ENCODE data around the gene PRMT7. TPM values are rescaled to one million over a fixed set of nuclear protein-coding genes. Genes with fewer than 3 reads are reported as not detected.

Gene PRMT7
- total RNA-seq, 1 experiment from 2014 or later, result 92.0 TPM

DNA sequence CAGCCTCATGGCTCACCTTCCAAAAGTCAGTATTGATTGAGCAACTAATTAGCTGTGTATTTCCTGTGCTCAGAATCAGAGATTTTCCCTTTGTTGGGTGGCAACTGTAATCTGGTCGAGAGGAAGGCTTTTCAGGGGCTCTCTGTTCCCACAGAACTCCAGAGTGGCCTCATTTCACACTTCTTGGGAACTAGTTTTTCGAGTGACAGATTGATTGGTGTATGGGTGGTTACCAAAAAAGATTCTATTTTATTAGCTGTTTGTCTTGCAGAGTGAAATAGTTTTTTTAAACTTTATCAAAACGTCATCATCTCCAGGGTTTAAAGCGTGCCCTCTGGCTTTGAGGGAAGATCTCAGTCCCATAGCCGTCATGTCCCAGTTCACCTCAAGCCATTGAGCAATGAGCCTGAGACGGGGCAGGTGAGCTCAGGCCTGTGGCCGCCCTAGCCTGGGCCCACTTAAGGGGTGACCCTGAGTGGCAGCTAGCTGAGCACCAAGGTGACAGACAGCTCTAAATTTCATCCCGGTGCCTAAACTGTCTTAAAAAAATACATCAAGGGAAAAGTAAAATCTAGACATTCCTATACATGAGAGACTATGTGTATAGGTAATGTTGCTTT lies 84.5 kb downstream of the PRMT7 start:
- in situ Hi-C loops (cut with HindIII; ENCODE audit: low pct_unique_long_range_greater_than_20kb, low sequenced_read_pairs), result no loop called here
- no peak for DNase-seq (ENCODE audit: low read depth)

DNA sequence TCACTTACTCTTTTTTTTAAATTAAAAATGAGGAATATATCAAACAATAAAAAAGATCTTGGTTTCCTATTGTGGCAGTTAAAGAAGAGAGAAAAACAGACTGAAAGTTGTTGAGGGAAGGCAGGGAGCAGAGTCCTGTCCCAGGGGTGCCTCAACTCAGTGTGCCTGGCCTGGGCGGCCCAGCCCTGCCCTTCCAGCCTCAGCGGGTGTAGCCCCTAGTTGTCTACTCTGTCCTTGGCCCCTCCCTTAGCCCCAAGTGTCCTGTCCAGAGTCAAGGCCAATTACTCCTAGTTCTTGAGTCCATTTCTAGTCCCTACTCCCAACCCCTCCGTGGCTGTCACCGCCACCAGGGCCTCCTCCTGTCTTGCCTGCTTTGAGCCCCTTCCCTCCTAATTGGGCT lies 85.0 kb downstream of the PRMT7 start:
- in situ Hi-C loops (cut with HindIII; ENCODE audit: low pct_unique_long_range_greater_than_20kb, low sequenced_read_pairs), result no loop called here
- DNase-seq (ENCODE audit: low read depth), result no peak

DNA sequence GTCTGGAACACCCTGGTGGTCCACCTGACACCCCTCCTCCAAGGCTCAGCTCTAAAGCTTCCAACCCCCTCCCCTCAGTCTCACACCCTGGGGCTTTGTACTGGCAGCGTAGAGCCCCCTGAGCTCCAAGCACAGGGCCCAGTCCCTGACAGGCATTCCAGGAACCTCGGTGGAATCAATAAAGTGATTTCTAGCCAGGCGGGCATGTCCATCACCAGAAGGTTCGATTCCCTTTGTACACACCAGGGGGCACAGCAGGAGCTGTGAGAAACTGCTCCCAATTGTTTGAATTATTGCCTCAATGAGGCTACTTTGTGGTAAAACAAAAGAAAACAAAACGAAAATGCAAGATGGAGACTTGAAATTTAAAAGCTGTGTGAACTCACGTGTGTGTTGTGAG lies 85.7 kb downstream of the PRMT7 start:
- no peak for DNase-seq (ENCODE audit: low read depth)
- in situ Hi-C loops (cut with HindIII; ENCODE audit: low pct_unique_long_range_greater_than_20kb, low sequenced_read_pairs), result no loop called here

DNA sequence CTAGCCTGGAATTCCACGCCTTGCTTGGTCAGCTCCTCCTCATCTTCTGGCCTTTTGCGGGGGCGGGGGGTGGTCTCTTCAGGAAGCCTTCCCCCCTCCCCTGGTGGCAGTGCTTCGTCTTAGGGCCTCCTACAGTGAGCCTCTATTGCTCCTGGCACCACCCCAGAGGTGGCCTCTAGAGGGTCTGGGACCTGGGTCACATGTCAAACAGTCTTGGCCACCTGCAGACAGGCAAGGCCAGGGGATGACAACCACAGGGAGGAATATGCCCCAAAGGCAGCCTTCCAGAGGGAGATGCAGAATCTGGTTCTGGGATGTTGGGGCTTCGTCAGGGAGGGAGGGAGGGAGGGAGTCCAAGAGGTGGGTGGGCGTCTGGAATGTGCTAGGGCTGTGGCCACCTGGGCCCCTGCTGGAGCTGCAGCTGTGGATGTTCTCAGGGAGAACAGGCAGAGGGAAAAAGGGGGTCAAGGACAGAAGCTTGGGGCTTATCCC lies 86.9 kb downstream of the PRMT7 start:
- in situ Hi-C loops (cut with HindIII; ENCODE audit: low pct_unique_long_range_greater_than_20kb, low sequenced_read_pairs), result no loop called here
- DNase-seq (ENCODE audit: low read depth), result no peak

DNA sequence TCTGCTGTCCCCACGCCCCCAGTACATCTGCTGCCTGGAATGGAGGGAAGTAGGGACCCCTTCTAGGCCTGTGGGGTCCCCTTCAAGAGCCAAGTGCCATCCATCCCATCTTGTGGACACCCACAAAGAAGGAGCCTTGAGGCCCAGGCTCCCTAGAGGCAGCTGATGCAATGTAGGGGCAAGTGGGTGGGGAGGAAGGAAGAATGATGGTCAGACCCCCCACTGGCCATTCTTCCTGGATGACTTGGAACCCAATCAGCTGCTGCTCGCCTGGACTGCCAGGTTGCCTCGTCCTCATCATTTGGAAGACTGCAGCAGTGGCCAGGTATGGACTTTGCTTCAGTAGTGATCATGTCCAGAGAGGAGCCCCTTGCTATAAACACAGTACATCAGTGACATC lies 88.6 kb downstream of the PRMT7 start:
- in situ Hi-C loops (cut with HindIII; ENCODE audit: low pct_unique_long_range_greater_than_20kb, low sequenced_read_pairs), result no loop called here
- DNase-seq (ENCODE audit: low read depth), result no peak

DNA sequence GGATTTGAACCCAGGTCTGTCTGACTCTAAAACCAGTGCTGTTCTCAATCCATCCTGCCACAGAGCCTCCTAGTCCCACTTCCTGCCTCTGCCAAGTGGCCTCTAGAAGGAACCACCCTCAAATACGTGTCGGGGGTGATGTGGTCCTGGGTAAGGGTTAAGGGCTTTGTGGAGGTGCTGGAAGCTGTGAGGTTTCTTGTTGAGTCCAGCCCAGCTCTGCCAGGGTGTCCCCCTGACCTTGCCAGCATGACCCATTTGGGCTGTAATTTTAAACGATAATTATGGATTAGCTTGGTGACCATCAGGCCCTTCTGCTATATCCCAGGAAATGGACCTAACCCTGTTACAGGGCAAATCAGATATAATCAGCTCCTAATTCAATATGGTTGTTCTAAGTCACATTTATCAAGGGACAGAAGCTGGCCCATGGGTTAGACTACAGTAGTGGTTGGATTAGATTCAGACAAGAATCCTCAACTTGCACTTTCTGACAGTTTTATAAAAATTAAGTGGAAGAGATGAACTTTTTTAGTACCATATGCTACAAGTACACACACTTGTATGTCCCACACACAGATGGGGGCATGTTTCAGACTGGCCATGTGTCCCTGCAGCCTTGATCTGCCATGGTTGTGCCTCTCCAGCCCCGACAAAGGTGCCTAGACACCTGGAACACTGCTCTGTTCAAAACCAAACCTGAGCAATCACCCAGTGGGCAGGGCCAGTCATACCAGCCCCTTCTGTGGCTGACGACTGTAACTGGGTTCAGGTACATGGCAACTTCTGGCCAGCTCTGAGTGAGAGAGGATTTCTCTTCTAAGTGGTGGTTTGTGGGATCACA lies 89.5 kb downstream of the PRMT7 start:
- DNase-seq (ENCODE audit: low read depth), result no peak
- in situ Hi-C loops (cut with HindIII; ENCODE audit: low pct_unique_long_range_greater_than_20kb, low sequenced_read_pairs), result no loop called here

DNA sequence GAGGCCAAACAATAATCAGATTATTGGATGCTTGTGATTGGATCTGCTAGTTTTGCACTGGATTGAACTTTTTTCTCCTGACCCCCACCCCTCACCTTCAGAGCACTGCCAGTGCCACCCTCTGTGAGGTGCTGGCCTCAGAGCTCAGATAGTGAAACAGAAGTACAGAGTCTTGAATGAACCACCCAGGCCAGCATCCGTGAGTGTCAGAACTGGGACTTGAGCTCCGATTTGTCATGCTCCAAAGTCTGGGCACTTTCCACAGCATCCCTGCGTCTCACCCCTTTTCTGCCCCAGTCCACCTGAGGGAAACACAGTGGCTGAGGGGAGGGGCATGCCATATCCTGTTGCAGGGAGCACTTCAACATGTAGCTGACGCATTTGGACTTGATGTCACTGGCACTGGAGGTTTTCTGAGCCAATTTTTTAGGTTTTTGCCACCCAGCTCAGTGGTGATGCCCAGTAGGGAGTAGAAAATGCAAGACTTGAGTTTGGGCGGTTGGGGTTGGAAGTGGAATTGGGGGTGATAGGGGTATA lies 90.2 kb downstream of the PRMT7 start:
- no peak for DNase-seq (ENCODE audit: low read depth)
- in situ Hi-C loops (cut with HindIII; ENCODE audit: low pct_unique_long_range_greater_than_20kb, low sequenced_read_pairs), result no loop called here

DNA sequence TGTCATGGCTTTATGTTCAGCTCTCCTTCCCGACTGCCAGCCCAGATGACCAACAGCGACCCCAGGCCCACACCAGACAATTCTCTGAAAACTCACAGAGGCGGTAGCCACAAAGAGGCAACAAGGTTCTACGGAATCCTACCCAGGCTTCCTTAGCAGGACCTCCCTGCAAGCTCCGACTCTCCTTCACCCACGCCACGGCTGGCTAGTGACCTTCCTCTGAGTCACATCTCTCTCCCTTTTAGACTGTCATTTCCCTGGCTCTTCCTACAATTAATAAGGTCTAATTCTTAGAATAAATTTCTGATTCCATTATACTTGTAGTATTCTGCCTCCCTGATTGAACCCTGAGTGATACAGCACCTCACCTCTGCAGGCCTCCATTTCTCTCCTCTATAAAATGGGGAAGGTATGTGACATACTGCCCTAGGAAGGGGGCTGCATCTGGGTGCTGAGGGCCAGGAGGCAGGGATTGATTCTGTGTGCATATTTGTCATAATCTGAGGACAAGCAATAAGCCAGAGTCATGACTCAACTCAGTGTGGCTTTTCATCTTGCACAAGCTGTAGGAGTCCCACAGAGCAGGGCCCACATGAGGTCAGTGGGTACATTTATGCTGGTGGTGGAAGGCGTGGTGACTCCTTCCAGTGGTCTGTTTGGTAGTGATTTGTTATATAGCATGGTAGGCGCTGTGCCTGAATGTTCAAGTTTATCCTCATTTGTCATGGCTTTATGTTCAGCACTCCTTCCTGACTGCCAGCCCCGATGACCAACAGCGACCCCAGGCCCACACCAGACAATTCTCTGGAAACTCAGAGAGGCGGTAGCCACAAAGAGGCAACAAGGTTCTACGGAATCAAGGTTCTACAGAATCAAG lies 91.3 kb downstream of the PRMT7 start:
- in situ Hi-C loops (cut with HindIII; ENCODE audit: low pct_unique_long_range_greater_than_20kb, low sequenced_read_pairs), result no loop called here

DNA sequence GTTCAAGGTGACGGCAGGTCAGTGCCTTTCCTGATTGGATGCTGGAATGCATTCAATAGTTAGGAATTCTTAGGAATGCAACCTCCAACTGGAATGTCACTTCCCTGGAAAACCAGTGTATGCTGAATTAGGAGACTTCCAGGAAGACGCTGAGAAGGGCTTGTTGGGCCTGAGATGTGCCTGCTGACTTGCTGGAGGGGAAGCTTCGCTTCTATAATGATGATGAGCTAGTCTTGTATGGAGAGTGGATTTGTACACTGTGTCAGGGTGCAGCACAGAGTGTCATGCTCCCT lies 91.9 kb downstream of the PRMT7 start:
- in situ Hi-C loops (cut with HindIII; ENCODE audit: low pct_unique_long_range_greater_than_20kb, low sequenced_read_pairs), result no loop called here
- no peak for DNase-seq (ENCODE audit: low read depth)

More for the DNA sequence above, 91.3 kb downstream of the PRMT7 start:
- no peak for DNase-seq (ENCODE audit: low read depth)

DNA sequence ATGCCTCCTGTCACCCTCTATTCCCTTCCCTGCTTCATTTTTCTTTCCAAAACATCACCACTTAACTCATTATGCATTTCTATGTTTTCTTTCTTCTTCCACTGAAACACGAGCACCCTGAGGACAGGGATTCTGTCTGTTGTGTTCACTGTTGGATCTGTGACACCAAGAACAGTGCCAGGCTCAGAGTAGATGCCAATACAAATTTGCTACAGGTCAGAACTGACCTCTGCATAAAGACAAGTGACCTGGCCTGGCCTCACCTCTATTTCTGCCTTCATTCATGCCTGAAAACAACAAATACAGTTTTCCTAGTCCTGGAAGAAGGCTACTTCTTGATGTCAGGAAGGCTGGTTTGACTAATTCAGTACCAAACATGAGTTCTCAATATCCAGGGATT lies 92.4 kb downstream of the PRMT7 start:
- in situ Hi-C loops (cut with HindIII; ENCODE audit: low pct_unique_long_range_greater_than_20kb, low sequenced_read_pairs), result no loop called here
- DNase-seq (ENCODE audit: low read depth), result no peak

DNA sequence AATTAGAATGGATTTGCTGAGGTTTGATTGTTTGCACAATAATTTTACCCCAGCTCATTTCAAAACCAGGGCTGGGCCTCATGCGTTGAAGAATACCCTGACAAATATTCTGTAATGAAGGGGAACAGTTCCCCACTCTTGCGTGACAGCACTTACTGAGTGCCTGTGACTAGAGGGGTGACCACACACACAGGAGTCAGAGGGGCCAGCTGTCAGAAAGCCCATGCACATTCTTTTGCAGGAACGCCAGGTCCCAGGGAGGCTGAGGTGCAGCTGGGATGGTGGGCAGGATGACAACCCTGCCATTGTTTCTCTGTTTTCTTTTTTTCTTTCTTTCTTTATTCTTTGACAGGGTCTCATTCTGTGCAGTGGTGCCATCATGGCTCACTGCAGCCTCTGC lies 92.9 kb downstream of the PRMT7 start:
- in situ Hi-C loops (cut with HindIII; ENCODE audit: low pct_unique_long_range_greater_than_20kb, low sequenced_read_pairs), result no loop called here

DNA sequence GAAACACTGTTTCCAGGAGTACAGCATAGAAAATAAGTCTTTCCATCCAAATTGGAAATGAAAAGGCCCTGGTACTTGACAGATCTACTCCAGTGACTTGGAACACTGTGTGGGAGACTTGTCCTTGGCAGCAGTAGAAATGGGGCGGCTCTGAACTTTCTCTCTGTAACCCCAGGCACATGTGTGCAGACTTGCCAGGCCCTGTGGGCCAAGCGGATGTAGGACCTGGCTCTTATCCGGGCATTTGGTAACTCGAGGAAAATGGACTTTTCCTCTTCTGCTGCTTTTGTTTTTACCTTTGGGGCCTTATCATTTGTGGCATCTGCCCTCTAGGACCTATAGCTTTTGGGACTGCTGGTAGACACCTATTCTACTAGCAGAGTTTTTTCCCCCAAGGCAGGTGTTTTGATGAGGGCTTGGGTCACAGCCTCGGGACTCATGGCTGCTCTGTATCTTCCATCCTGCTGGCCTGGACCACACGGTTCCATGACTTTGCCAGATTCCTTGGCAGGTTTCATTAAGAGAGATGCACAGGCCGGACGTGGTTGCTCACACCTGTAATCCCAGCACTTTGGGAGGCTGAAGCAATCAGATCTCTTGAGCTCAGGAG lies 94.0 kb downstream of the PRMT7 start:
- DNase-seq (ENCODE audit: low read depth), result no peak
- in situ Hi-C loops (cut with HindIII; ENCODE audit: low pct_unique_long_range_greater_than_20kb, low sequenced_read_pairs), result no loop called here

More for the DNA sequence above, 92.9 kb downstream of the PRMT7 start:
- no peak for DNase-seq (ENCODE audit: low read depth)

DNA sequence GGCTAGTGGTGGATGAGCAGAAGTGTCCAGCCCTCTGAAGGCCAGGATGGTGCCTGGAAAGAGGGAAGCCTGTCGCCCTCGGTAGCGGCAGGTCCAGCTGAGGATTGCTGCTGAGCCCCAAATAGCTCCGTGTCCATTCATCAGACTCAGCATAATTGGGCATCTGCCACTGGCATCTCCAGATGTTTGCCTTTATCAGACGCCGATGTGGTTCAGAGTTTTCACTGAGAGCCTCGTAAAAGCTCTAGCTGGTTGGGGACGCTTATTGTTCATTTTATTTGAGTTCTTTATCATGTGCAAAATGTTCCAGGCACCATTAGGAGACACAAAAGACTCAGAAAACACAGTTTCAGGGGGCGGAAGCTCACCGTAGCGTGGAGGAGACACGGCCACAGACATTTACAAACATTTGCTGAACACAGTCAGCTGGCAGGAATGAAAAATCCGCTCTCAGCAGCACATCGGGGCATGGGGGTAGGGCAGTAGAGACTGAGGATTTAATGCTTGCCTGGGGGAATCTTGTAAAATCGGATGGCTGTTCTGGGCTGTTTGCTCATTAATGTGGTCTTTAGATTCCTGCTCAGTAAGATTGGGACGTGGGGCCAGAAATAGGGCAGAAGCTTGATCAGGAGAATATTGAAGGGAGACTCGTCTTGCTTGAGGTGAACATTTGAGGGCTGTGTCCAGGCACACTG lies 95.8 kb downstream of the PRMT7 start:
- no peak for DNase-seq (ENCODE audit: low read depth)
- in situ Hi-C loops (cut with HindIII; ENCODE audit: low pct_unique_long_range_greater_than_20kb, low sequenced_read_pairs), result no loop called here

Other genes with a start within 250 kb of the PRMT7 start
- 15.9 and 20.6 TPM in 2 replicates for gene NFATC3, start 225.6 kb upstream of the PRMT7 start, total RNA-seq (2014; rRNA removed; shearing (Covaris generic); ENCODE audit: low replicate concordance)
- gene ESRP2, start 74.9 kb upstream of the PRMT7 start, total RNA-seq (2014; rRNA removed; shearing (Covaris generic); ENCODE audit: low replicate concordance), result not detected in 2 replicates
- gene PLA2G15, start 65.6 kb upstream of the PRMT7 start, total RNA-seq (2014; rRNA removed; shearing (Covaris generic); ENCODE audit: low replicate concordance), result 43.0 and 61.5 TPM in 2 replicates
- gene SLC7A6, start 46.5 kb upstream of the PRMT7 start, total RNA-seq (2014; rRNA removed; shearing (Covaris generic); ENCODE audit: low replicate concordance), result 13.9 and 21.4 TPM in 2 replicates
- gene SLC7A6OS, start 73 bp upstream of the PRMT7 start, total RNA-seq (2014; rRNA removed; shearing (Covaris generic); ENCODE audit: low replicate concordance), result 11.9 and 13.2 TPM in 2 replicates
- gene SMPD3, start 137.5 kb downstream of the PRMT7 start, total RNA-seq (2014; rRNA removed; shearing (Covaris generic); ENCODE audit: low replicate concordance), result not detected in 2 replicates
- 22.6 and 51.9 TPM in 2 replicates for gene ZFP90, start 228.3 kb downstream of the PRMT7 start, total RNA-seq (2014; rRNA removed; shearing (Covaris generic); ENCODE audit: low replicate concordance)